Epithelial cell of esophagus (primary cell): ENCODE data around the gene DOK4.

Experiments used
- DNase-seq: peaks from one replicate; pipeline ENCODE4 v3.0.0; 2010; ENCODE audit warnings: low read depth
- H3K4me3 ChIP-seq: 2 replicates; pipeline ENCODE4 v1.5.1; 2011; ENCODE audit warnings: mild to moderate bottlenecking, low read length, control low read depth
- TF ChIP-seq, protein P1 (sequence below): IDR thresholded peaks from 2 replicates; pipeline ENCODE4 v1.5.1; 2011; ENCODE audit warnings: low read depth, mild to moderate bottlenecking, low read length, control low read depth, inconsistent platforms; ENCODE audit not compliant: insufficient read depth; ENCODE audit errors: missing control alignments

Gene DOK4

DNA sequence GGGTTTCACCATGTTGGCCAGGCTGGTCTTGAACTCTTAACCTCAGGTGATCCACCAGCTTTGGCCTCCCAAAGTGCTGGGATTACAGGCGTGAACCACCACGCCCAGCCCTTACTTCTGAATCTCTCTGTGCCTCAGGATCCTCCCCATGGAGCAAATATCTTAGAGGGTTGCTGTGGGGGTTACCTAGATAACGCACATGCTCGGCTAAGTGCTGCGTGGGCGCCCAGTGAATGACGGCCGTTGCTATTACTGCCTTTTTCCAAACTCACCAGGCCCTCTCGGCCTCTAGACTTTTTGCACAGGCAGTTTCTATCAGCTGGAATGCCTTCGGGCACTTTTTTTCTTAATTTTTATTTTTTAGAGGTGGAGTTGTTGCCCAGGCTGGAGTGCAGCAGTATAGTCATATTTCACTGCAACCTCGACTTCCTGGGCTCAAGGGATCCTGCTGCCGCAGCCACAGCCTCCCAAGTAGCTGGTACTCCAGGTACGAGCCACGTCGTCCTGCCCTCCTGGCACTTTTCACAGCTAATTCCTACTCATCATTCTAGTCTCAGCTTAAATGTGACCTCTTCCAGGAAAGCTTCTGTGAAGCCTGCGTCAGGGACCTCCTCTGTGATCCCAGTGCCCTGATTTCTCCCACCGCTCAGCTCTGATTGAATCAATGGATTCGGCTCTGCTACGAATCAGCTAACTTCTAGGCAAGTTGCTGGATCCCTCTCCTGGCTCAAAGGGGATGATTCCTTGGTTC lies 41.5 kb upstream of the DOK4 start:
- TF ChIP-seq, protein P1, sequence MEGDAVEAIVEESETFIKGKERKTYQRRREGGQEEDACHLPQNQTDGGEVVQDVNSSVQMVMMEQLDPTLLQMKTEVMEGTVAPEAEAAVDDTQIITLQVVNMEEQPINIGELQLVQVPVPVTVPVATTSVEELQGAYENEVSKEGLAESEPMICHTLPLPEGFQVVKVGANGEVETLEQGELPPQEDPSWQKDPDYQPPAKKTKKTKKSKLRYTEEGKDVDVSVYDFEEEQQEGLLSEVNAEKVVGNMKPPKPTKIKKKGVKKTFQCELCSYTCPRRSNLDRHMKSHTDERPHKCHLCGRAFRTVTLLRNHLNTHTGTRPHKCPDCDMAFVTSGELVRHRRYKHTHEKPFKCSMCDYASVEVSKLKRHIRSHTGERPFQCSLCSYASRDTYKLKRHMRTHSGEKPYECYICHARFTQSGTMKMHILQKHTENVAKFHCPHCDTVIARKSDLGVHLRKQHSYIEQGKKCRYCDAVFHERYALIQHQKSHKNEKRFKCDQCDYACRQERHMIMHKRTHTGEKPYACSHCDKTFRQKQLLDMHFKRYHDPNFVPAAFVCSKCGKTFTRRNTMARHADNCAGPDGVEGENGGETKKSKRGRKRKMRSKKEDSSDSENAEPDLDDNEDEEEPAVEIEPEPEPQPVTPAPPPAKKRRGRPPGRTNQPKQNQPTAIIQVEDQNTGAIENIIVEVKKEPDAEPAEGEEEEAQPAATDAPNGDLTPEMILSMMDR: no peak
- H3K4me3 ChIP-seq: no peak overlapping the region
- DNase-seq: no peak

DNA sequence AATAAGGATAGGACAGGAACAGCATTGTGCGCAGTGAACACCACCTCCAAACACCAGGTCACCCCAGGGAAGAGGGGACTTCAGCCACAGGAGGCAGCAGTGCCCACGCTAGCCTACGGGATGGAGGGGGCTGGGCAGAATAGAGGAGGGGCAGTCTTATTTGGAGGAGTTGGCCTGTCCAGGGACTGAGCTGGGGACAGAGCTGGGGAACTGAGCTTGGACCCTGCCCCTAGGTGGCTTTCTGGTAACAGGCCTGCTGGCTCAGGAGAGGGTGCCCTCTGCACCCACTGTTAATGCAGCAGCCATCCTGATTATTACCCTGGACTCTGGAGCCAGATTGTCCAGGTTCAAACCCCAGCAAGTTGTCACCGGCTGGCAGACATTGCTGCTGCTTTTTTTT lies 40.7 kb upstream of the DOK4 start:
- H3K4me3 ChIP-seq: no peak overlapping the region
- DNase-seq: no peak
- TF ChIP-seq, protein P1: no peak

DNA sequence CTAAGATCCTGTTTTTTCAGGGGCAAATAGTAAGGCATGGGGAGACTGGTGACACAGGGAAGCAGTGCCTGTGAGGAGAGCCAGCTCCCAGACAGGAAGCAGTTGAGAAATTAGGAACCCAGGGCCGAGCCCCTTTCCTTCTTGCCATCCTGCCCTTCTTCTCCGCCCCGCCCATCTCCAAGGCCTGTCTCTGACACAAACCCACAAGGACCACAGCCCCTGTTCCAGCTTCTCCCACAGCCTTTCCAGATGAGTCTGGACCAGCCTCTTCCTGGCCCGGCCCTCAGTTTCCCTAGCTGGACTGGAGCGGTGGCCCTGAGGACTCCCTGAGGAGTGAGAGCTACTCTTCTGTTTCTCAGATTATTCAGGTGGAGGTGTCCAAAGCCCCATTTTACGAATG lies 40.2 kb upstream of the DOK4 start:
- TF ChIP-seq, protein P1: no peak
- H3K4me3 ChIP-seq: no peak overlapping the region
- DNase-seq: no peak

DNA sequence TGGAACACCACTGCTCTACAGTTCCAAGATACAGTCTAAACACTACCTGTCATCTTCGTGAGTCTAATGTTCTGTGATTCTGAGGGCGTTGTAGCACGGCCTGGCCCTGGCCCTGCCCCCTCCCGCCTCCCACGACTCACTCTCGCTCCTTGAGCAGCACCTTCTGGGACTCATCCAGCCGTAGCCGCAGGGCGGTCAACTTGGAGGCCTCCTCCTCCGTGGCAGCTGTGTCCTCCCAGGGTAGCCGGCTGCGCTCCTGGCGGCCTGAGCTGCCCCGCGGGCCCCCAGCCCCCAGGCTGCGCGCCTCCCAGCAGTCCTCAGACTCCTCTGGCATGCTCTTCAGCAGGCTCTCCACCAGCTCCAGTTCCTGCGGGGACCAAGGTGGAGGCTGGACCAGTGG lies 39.5 kb upstream of the DOK4 start:
- DNase-seq: peak; percentile 36
- TF ChIP-seq, protein P1: no peak

DNA sequence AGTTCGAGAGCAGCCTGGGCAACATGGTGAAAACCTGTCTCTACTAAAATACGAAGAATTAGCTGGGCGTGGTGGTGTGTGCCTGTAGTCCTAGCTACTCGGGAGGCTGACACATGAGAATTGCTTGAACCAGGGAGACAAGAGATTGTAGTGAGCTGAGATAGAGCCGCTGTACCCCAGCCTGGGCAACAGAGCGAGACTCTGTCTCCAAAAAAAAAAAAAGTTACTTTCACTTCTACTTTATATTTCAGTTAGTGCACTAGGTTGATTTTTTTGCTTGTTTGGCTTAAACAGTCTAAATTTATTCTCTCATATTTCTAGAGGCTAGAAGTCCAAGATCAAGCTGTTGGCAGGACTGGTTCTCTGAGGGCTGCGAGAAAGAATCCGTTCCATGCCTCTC lies 36.7 kb upstream of the DOK4 start:
- TF ChIP-seq, protein P1: no peak
- DNase-seq: no peak
- H3K4me3 ChIP-seq: no peak overlapping the region

More for the DNA sequence above, 39.5 kb upstream of the DOK4 start:
- H3K4me3 ChIP-seq: no peak overlapping the region

DNA sequence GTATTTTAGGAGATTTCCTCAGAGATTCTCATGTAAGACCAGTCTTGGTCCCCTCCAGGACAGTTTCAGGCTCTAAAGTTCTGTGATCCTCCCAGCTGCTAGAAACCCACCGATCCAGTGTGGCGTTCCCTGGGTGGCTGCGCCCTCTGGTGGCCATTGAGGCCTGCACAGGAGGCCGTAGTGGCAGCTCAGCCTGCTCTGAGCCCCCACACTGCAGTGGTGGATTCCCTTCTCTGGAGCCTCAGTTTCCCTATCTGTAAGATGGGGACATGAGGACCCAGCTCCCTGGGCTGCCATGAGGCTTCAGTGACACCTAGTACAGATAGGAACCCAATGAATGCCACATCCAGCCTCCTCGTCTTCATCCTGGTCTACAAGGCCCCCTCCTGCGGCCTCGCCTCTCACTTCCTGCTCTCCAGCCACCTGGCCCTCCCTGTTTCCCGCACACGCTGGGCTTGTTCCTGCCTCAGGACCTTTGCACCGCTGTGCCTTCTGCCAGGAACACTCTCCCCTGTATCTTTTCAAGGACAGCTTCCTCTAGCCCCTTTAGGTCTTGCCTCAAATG lies 33.6 kb upstream of the DOK4 start:
- H3K4me3 ChIP-seq: no peak overlapping the region
- peak; percentile 65 for DNase-seq
- TF ChIP-seq, protein P1: peak; percentile 98

DNA sequence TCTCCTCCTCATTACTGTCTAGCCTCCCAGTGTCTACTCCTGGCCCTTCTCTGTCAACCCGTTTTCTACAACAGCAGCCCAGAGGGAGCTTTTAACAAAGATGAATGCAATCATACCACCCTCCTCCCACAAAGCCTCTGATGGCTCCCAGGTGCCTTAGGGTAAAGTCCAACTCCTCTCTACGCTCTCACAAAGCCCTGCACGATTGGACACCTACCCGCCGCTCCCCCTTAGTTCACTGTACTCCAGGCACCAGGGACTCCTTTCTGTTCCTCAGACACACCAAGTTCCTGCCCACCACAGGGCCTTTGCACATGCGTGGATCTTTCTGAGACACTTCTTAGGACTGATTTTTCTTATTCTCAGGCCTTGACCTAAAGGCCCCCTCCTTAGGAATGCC lies 32.6 kb upstream of the DOK4 start:
- no peak overlapping the region for H3K4me3 ChIP-seq
- DNase-seq: no peak
- TF ChIP-seq, protein P1: no peak
